Liver (tissue), 9 donors: ENCODE data around the gene GPALPP1. TPM values are rescaled to one million over a fixed set of nuclear protein-coding genes. Genes with fewer than 3 reads are reported as not detected.

ENCODE experiments used
- DNase-seq: peaks from one replicate; pipeline ENCODE4 v3.0.0-alpha.2; 2017; ENCODE audit warnings: low spot score
- H3K27ac ChIP-seq, 2 donors: one replicate each; pipeline ENCODE4 v1.7.0; 2013; ENCODE audit warnings: inconsistent platforms in 2 of 2, low read length in 2 of 2, control low read depth in 1 of 2, low read depth in 1 of 2, mild to moderate bottlenecking in 1 of 2
- H3K27me3 ChIP-seq, 4 donors: one replicate each; pipeline versions ENCODE4 v1.6.1 to v1.7.0; 2013; ENCODE audit warnings: low read length in 3 of 4, inconsistent platforms in 1 of 4, mild to moderate bottlenecking in 1 of 4, moderate library complexity in 1 of 4; ENCODE audit not compliant: control insufficient read depth in 4 of 4, insufficient read depth in 4 of 4
- H3K36me3 ChIP-seq, 4 donors: one replicate each; pipeline versions ENCODE4 v1.6.1 to v1.7.0; 2013; ENCODE audit warnings: low read length in 3 of 4, mild to moderate bottlenecking in 3 of 4, low read depth in 1 of 4, moderate library complexity in 1 of 4; ENCODE audit not compliant: control insufficient read depth in 4 of 4, insufficient read depth in 3 of 4
- H3K4me1 ChIP-seq, 4 donors: one replicate each; pipeline versions ENCODE4 v1.6.1 to v1.7.0; 2013; ENCODE audit warnings: low read length in 3 of 4, mild to moderate bottlenecking in 3 of 4, moderate library complexity in 1 of 4; ENCODE audit not compliant: control insufficient read depth in 4 of 4, insufficient read depth in 4 of 4
- H3K4me3 ChIP-seq, 3 donors: one replicate each; pipeline versions ENCODE4 v1.6.1 to v1.7.0; 2013; ENCODE audit warnings: low read length in 3 of 3, control low read depth in 1 of 3, low read depth in 1 of 3, mild to moderate bottlenecking in 1 of 3
- H3K9ac ChIP-seq, 2 donors: one replicate each; pipeline ENCODE4 v1.7.0; 2013; ENCODE audit warnings: low read length in 2 of 2, mild to moderate bottlenecking in 2 of 2, moderate library complexity in 2 of 2, control low read depth in 1 of 2, low read depth in 1 of 2
- H3K9me3 ChIP-seq, 4 donors: one replicate each; pipeline versions ENCODE4 v1.6.1 to v1.7.0; 2013; ENCODE audit warnings: low read length in 3 of 4; ENCODE audit not compliant: control insufficient read depth in 4 of 4
- ATF3 ChIP-seq: IDR thresholded peaks from 2 replicates; pipeline ENCODE4 v1.6.1; 2016; ENCODE audit warnings: antibody characterized with exemption
- CTCF ChIP-seq: fragments of 150-350 bp; IDR thresholded peaks from 2 replicates; pipeline ENCODE4 v1.5.1; 2017; ENCODE audit warnings: improper control_type of control experiment, low read depth, low read length; ENCODE audit not compliant: missing input control
- EGR1 ChIP-seq, 2 donors: IDR thresholded peaks; 2 replicates each; pipeline ENCODE4 v1.6.1; 2016 to 2018; ENCODE audit warnings: antibody characterized with exemption in 2 of 2, low read depth in 2 of 2
- FOXA1 ChIP-seq: IDR thresholded peaks from 2 replicates; pipeline ENCODE4 v1.6.1; 2016; ENCODE audit warnings: antibody characterized with exemption
- FOXA2 ChIP-seq: IDR thresholded peaks from 2 replicates; pipeline ENCODE4 v1.6.1; 2016; ENCODE audit warnings: antibody characterized with exemption
- GABPA ChIP-seq, 2 donors: IDR thresholded peaks in 1 of 2; conservative IDR thresholded peaks in 1 of 2; 2 replicates each; pipeline ENCODE4 v1.6.1; 2016; ENCODE audit warnings: antibody characterized with exemption in 2 of 2, mild to moderate bottlenecking in 1 of 2, moderate library complexity in 1 of 2
- HNF4A ChIP-seq, 2 donors: conservative IDR thresholded peaks; 2 replicates each; pipeline ENCODE4 v1.6.1; 2016; ENCODE audit warnings: antibody characterized with exemption in 2 of 2, mild to moderate bottlenecking in 2 of 2
- HNF4G ChIP-seq: IDR thresholded peaks from 2 replicates; pipeline ENCODE4 v1.6.1; 2016; ENCODE audit warnings: antibody characterized with exemption
- JUND ChIP-seq, 2 donors: IDR thresholded peaks; 2 replicates each; pipeline ENCODE4 v1.6.1; 2016; ENCODE audit warnings: antibody characterized with exemption in 2 of 2
- MAX ChIP-seq: IDR thresholded peaks from 2 replicates; pipeline ENCODE4 v1.6.1; 2016; ENCODE audit warnings: antibody characterized with exemption
- NR2F2 ChIP-seq: IDR thresholded peaks from 2 replicates; pipeline ENCODE4 v1.6.1; 2016; ENCODE audit warnings: antibody characterized with exemption
- RAD21 ChIP-seq, 2 donors: IDR thresholded peaks; 2 replicates each; pipeline ENCODE4 v1.6.1; 2016; ENCODE audit warnings: antibody characterized with exemption in 2 of 2, mild to moderate bottlenecking in 2 of 2
- REST ChIP-seq: IDR thresholded peaks from 2 replicates; pipeline ENCODE4 v1.6.1; 2016; ENCODE audit warnings: antibody characterized with exemption, mild to moderate bottlenecking
- RXRA ChIP-seq, 2 donors: IDR thresholded peaks; 2 replicates each; pipeline ENCODE4 v1.6.1; 2017 to 2018; ENCODE audit warnings: antibody characterized with exemption in 2 of 2, mild to moderate bottlenecking in 1 of 2
- SP1 ChIP-seq: IDR thresholded peaks from 2 replicates; pipeline ENCODE4 v1.6.1; 2018; ENCODE audit warnings: antibody characterized with exemption, mild to moderate bottlenecking
- TAF1 ChIP-seq: conservative IDR thresholded peaks from 2 replicates; pipeline ENCODE4 v1.6.1; 2016; ENCODE audit warnings: antibody characterized with exemption, mild to moderate bottlenecking
- YY1 ChIP-seq: IDR thresholded peaks from 2 replicates; pipeline ENCODE4 v1.6.1; 2016; ENCODE audit warnings: antibody characterized with exemption, mild to moderate bottlenecking
- ZBTB33 ChIP-seq: IDR thresholded peaks from 2 replicates; pipeline ENCODE4 v1.6.1; 2016; ENCODE audit warnings: antibody characterized with exemption
- WGBS: extraction: QIAGEN DNeasy Blood & Tissue Kit; methylation state at CpG from one replicate; pipeline ENCODE4 v1.1.7; 2013; 5-methylcytosine and 5-hydroxymethylcytosine counted together
- polyA plus RNA-seq, 2 donors: library from polyadenylated mRNA; stranded (reverse) in 1 of 2; unstranded in 1 of 2; fragments of 200-250 nt in 1 of 2; fragments of >200 nt in 1 of 2; fragmentation: Nextera tagmentation in 1 of 2; extraction: Ambion mirVana in 1 of 2; gene quantifications; one replicate each; pipeline versions ENCODE4 v1.2.1 to v1.2.3, GENCODE V29; 2013 to 2015
- total RNA-seq, 2 donors: library from RNA; depleted of rRNA; stranded (reverse); fragments of >200 nt; gene quantifications; one replicate each; pipeline ENCODE4 v1.2.3, GENCODE V29; 2014
- donor health status: healthy.
- donor health status: healthy.
- donor health status: healthy.
- donor health status: healthy.
- donor health status: healthy.

GPALPP1 gene
- total and polyA plus RNA-seq, 4 donors = 4.7 to 15.7 (median 10.0) TPM

- H3K4me3 ChIP-seq = no peak overlapping the region
- H3K27me3 ChIP-seq = no peaks in the 10 kb centered on the region
- TF ChIP-seq FOXA2 (no peak), CTCF (no peak), GABPA (IDR thresholded peaks at IDR 0.05 in 1 of 2, conservative IDR thresholded peaks at IDR 0.05 in 1 of 2) (no peak), YY1 (no peak), RXRA (IDR thresholded peaks at IDR 0.05) (no peak), REST (no peak), HNF4G (no peak), TAF1 (no peak), MAX (no peak), ZBTB33 (no peak), ATF3 (no peak), FOXA1 (no peak), NR2F2 (no peak), SP1 (no peak), RAD21 (IDR thresholded peaks at IDR 0.05) (no peak)
- H3K9me3 ChIP-seq = no peaks in the 10 kb centered on the region
- DNase-seq = no peak
- no peak overlapping the region for H3K27ac ChIP-seq
- no peak overlapping the region for H3K9ac ChIP-seq
- peaks cover 0 to 5% (median 3%) of the 10 kb centered on the region in 4 donors for H3K4me1 ChIP-seq
- WGBS = 67% methylated on average over 6 of the region's 6 CpGs
- H3K36me3 ChIP-seq = no peaks in the 10 kb centered on the region
Observed at GRCh38 chr13:45048890-45049407, 59.6 kb downstream of the GPALPP1 start.

GRCh38 chr13:45049478-45049877 lies 60.1 kb downstream of the GPALPP1 start:
- H3K27me3 ChIP-seq = no peaks in the 10 kb centered on the region
- H3K4me1 ChIP-seq = peaks cover 0 to 5% (median 3%) of the 10 kb centered on the region in 4 donors
- no peak overlapping the region for H3K4me3 ChIP-seq
- H3K9me3 ChIP-seq = no peaks in the 10 kb centered on the region
- H3K9ac ChIP-seq = no peak overlapping the region
- DNase-seq = no peak
- no peaks in the 10 kb centered on the region for H3K36me3 ChIP-seq
- no peak overlapping the region for H3K27ac ChIP-seq
- 84% methylated on average over 3 of the region's 3 CpGs for WGBS
- TF ChIP-seq ZBTB33 (no peak), RXRA (IDR thresholded peaks at IDR 0.05) (no peak), HNF4A (conservative IDR thresholded peaks at IDR 0.05) (no peak), EGR1 (IDR thresholded peaks at IDR 0.05; ENCODE audit: low read depth in 2 of 2) (no peak), GABPA (IDR thresholded peaks at IDR 0.05 in 1 of 2, conservative IDR thresholded peaks at IDR 0.05 in 1 of 2) (no peak), RAD21 (IDR thresholded peaks at IDR 0.05) (no peak), SP1 (no peak), ATF3 (no peak), JUND (IDR thresholded peaks at IDR 0.05) (no peak), CTCF (no peak), YY1 (no peak), FOXA2 (no peak), HNF4G (no peak), FOXA1 (no peak), MAX (no peak), TAF1 (no peak)
